ENCODE measurements around the gene SGIP1.

- no peak for TF ChIP-seq CTCF (IDR thresholded peaks at IDR 0.05; ENCODE audit: low read length)
- TF ChIP-seq EZH2 (optimal IDR thresholded peaks at IDR 0.05; ENCODE audit: low read depth, low read length) = no peak
Observed at GRCh38 chr1:66696771-66697170, 162.8 kb downstream of the SGIP1 start.
